ENCODE measurements around the gene TAF5L.

TAF5L gene

GRCh38 chr1:229625915-229626831 lies at the start of gene TAF5L, which contains the start of gene URB2:
Gene TAF5L (minus strand): TSS chr1:229626122. CDS start chr1:229614482, 11,640 bp downstream.
Gene URB2 (plus strand): TSS chr1:229626247. CDS start chr1:229627634, 1,387 bp downstream.
- peak; percentile 76 for DNase-seq (ENCODE audit: low read depth)

GRCh38 chr1:229675396-229675795 lies 49.5 kb upstream of the TAF5L start:
- DNase-seq (ENCODE audit: low read depth): no peak

- DNase-seq (ENCODE audit: low read depth): no peak
Observed at GRCh38 chr1:229674042-229674441, 48.1 kb upstream of the TAF5L start.

GRCh38 chr1:229672246-229672645 lies 46.3 kb upstream of the TAF5L start:
- DNase-seq (ENCODE audit: low read depth): no peak

GRCh38 chr1:229671310-229671709 lies 45.4 kb upstream of the TAF5L start:
- DNase-seq (ENCODE audit: low read depth): no peak

- DNase-seq (ENCODE audit: low read depth): no peak
Observed at GRCh38 chr1:229669333-229669732, 43.4 kb upstream of the TAF5L start.

GRCh38 chr1:229666585-229666984 lies 40.7 kb upstream of the TAF5L start:
- DNase-seq (ENCODE audit: low read depth): no peak

GRCh38 chr1:229665912-229666558 lies 40.1 kb upstream of the TAF5L start:
- DNase-seq (ENCODE audit: low read depth): no peak

- peak; percentile 65 for DNase-seq (ENCODE audit: low read depth)
Observed at GRCh38 chr1:229664133-229664689, 38.3 kb upstream of the TAF5L start.

GRCh38 chr1:229661897-229662296 lies 36.0 kb upstream of the TAF5L start:
- DNase-seq (ENCODE audit: low read depth): no peak

- DNase-seq (ENCODE audit: low read depth): peak; percentile 27
Observed at GRCh38 chr1:229661022-229661877, 35.3 kb upstream of the TAF5L start.

GRCh38 chr1:229657993-229658755 lies 32.3 kb upstream of the TAF5L start:
- no peak for DNase-seq (ENCODE audit: low read depth)

- no peak for DNase-seq (ENCODE audit: low read depth)
Observed at GRCh38 chr1:229655781-229656180, 29.9 kb upstream of the TAF5L start.

GRCh38 chr1:229653420-229653819 lies 27.5 kb upstream of the TAF5L start:
- DNase-seq (ENCODE audit: low read depth): no peak

- DNase-seq (ENCODE audit: low read depth): no peak
Observed at GRCh38 chr1:229651546-229651945, 25.6 kb upstream of the TAF5L start.

GRCh38 chr1:229650045-229650444 lies 24.1 kb upstream of the TAF5L start:
- no peak for DNase-seq (ENCODE audit: low read depth)

GRCh38 chr1:229648406-229648805 lies 22.5 kb upstream of the TAF5L start:
- no peak for DNase-seq (ENCODE audit: low read depth)

- no peak for DNase-seq (ENCODE audit: low read depth)
Observed at GRCh38 chr1:229645324-229645993, 19.5 kb upstream of the TAF5L start.

GRCh38 chr1:229643996-229644745 lies 18.2 kb upstream of the TAF5L start:
- no peak for DNase-seq (ENCODE audit: low read depth)

- no peak for DNase-seq (ENCODE audit: low read depth)
Observed at GRCh38 chr1:229642970-229643369, 17.0 kb upstream of the TAF5L start.

Measured in stimulated activated CD8-positive, alpha-beta memory T cell treated with anti-CD3 and anti-CD28 coated beads, Interleukin-15, amount 100 ng/mL, for 24 hours (primary cell).